ENCODE results near the gene TIMM17B. TPM values are rescaled to one million over a fixed set of nuclear protein-coding genes. Genes with fewer than 3 reads are reported as not detected.

Gene TIMM17B
- polyA plus RNA-seq, 2 of the 4 experiments (the other 2 are of a cell fraction), result 68.9 to 76.9 TPM

- CTCF ChIA-PET, result interaction anchor here (0.6 to 0.9 kb wide), 2 partner anchors 20 to 158 kb away, joined by 3 read pairs; no protein-coding TSS in a partner anchor
- Histone ChIP-seq H3K4me2 (no peak overlapping the region), H3K4me3 (no peak overlapping the region), H3K9me3 (no peaks in the 10 kb centered on the region), H3K27ac (no peak overlapping the region), H3K4me1 (peaks cover 22% of the 10 kb centered on the region)
- no peak for ATAC-seq
- FAIRE-seq, result no peak
- DNase-seq (ENCODE audit: low read depth in 1 of 2, low spot score in 1 of 2), result no peak
- 81% methylated on average over 1 of the region's 5 CpGs for whole genome bisulfite sequencing (ENCODE audit: missing lambda C conversion rate)
- no peak for TF ChIP-seq CTCF (IDR thresholded peaks at IDR 0.05)
- TF ChIP-seq NPAS2 (CRISPR knock-in tag; IDR thresholded peaks at IDR 0.05; ENCODE audit: borderline replicate concordance), result no peak
- no peak for TF ChIP-seq BCL3 (IDR thresholded peaks at IDR 0.05)
- no peak for TF ChIP-seq USF2 (IDR thresholded peaks at IDR 0.05)
- no peak for TF ChIP-seq FOSL2 (IDR thresholded peaks at IDR 0.05)
- no peak for TF ChIP-seq FOSL2 (CRISPR knock-in tag; IDR thresholded peaks at IDR 0.05)
- TF ChIP-seq RARB (CRISPR knock-in tag; IDR thresholded peaks at IDR 0.05), result no peak
- TF ChIP-seq HOXA7 (CRISPR knock-in tag; IDR thresholded peaks at IDR 0.05), result no peak
- no peak for TF ChIP-seq MYC (IDR thresholded peaks at IDR 0.05; ENCODE audit: borderline replicate concordance, low read length)
- no peak for TF ChIP-seq ESRRA (IDR thresholded peaks at IDR 0.05; ENCODE audit: borderline replicate concordance, low read length)
- TF ChIP-seq HOXB13 (CRISPR knock-in tag; IDR thresholded peaks at IDR 0.05; ENCODE audit: low read depth), result no peak
- TF ChIP-seq TFCP2L1 (CRISPR knock-in tag; IDR thresholded peaks at IDR 0.05), result no peak
- TF ChIP-seq ZNF302 (CRISPR knock-in tag; IDR thresholded peaks at IDR 0.05), result no peak
- TF ChIP-seq MAZ (IDR thresholded peaks at IDR 0.05; ENCODE audit: borderline replicate concordance, low read depth, low read length), result no peak
- no peak for TF ChIP-seq HDAC2 (IDR thresholded peaks at IDR 0.05)
- TF ChIP-seq EHMT2 (IDR thresholded peaks at IDR 0.05; ENCODE audit: low read depth), result no peak
- TF ChIP-seq RNF2 (IDR thresholded peaks at IDR 0.05; ENCODE audit: borderline replicate concordance, low read depth), result no peak
- no peak for TF ChIP-seq BHLHE40 (IDR thresholded peaks at IDR 0.05; ENCODE audit: low read depth, low read length)
- TF ChIP-seq RCOR1 (IDR thresholded peaks at IDR 0.05; ENCODE audit: low read depth, low read length), result no peak
- no peak for TF ChIP-seq GATA3 (IDR thresholded peaks at IDR 0.05; ENCODE audit: borderline replicate concordance)
- TF ChIP-seq EP300 (IDR thresholded peaks at IDR 0.05), result no peak
- POLR2A ChIA-PET, result interaction anchor here (0.7 kb wide), 1 partner anchor 22 kb away, joined by 5 read pairs; no protein-coding TSS in a partner anchor
Measured at GRCh38 chrX:48913605-48914366, 16.2 kb upstream of the TIMM17B start.

GRCh38 chrX:48911412-48912182, 14.0 kb upstream of the TIMM17B start, which contains the start of gene SLC35A2:
Gene SLC35A2 (minus strand): TSS chrX:48911646. CDS start chrX:48911636, 10 bp downstream.
- peak within 1 kb of the TSS; percentile 99 for H3K4me3 ChIP-seq
- DNase-seq (ENCODE audit: low read depth in 1 of 2, low spot score in 1 of 2), result peak; percentile 79 to 87
- H3K9me3 ChIP-seq, result no peaks in the 10 kb centered on the region
- H3K4me1 ChIP-seq, result peaks cover 13% of the 10 kb centered on the region
- peak; percentile 99 for FAIRE-seq
- peak; percentile 95 to 96 for ATAC-seq
- CTCF ChIA-PET, result interaction anchor here (0.9 to 1.7 kb wide), 4 partner anchors 8 to 33 kb away, joined by 3 to 5 read pairs (median 3); no protein-coding TSS in a partner anchor
- 2% methylated on average over 37 of the region's 60 CpGs for WGBS (ENCODE audit: missing lambda C conversion rate)
- POLR2A ChIA-PET, result interaction anchor here (0.7 to 2.7 kb wide), 7 partner anchors 9 to 280 kb away, joined by 3 to 15 read pairs (median 5); partner anchors contain the start of genes HDAC6, PQBP1 and TIMM17B
- peak within 1 kb of the TSS; percentile 81 to 94 for H3K27ac ChIP-seq
- peak within 1 kb of the TSS; percentile 86 for H3K4me2 ChIP-seq
- TF ChIP-seq CHD2 (IDR thresholded peaks at IDR 0.05; ENCODE audit: low read length, partially characterized antibody) (no peak), SMC3 (IDR thresholded peaks at IDR 0.05) (no peak), CBX8 (IDR thresholded peaks at IDR 0.05) (no peak), RNF2 (IDR thresholded peaks at IDR 0.05; ENCODE audit: borderline replicate concordance, low read depth) (no peak), MYC (IDR thresholded peaks at IDR 0.05; ENCODE audit: borderline replicate concordance, low read length) (no peak), BCL3 (IDR thresholded peaks at IDR 0.05) (peak; percentile 78; the same call in 1 of the 3 replicates), FOSB (CRISPR knock-in tag; IDR thresholded peaks at IDR 0.05) (no peak), ZC3H11A (IDR thresholded peaks at IDR 0.05) (no peak), ESRRA (IDR thresholded peaks at IDR 0.05; ENCODE audit: borderline replicate concordance, low read length) (no peak), CEBPB (IDR thresholded peaks at IDR 0.05) (no peak), JUN (IDR thresholded peaks at IDR 0.05) (peak; percentile 32 to 83; a peak in 4 of 5 replicates), E2F6 (IDR thresholded peaks at IDR 0.05; ENCODE audit: borderline replicate concordance, low read depth) (peak; percentile 37; the same call in 1 of the 2 replicates), HOXB13 (CRISPR knock-in tag; IDR thresholded peaks at IDR 0.05; ENCODE audit: low read depth) (no peak), NPAS2 (CRISPR knock-in tag; IDR thresholded peaks at IDR 0.05; ENCODE audit: borderline replicate concordance) (no peak), MAX (IDR thresholded peaks at IDR 0.05) (peak; percentile 34)

Measured in A549 (cell line).